GM12878 (cell line): ENCODE measurements around the gene BCL11A. TPM values are rescaled to one million over a fixed set of nuclear protein-coding genes. Genes with fewer than 3 reads are reported as not detected.

ENCODE experiments used
- ATAC-seq: fragments of 200-7000 bp; cut with Tn5 transposase; 3 replicates; pipeline ENCODE4 v1.9.1; 2020; ENCODE audit warnings: mild to moderate bottlenecking, moderate library complexity
- BruUV-seq: library from RNA; stranded (reverse); fragments of 400-500 nt; replicated peaks from 2 replicates; lab custom pipeline; 2021; lab: Mats Ljungman, UMichigan
- CTCF ChIA-PET: fragments of 300-600 bp; sonication (Branson Sonifier 250); formaldehyde crosslinking; extraction: SDS; loops from one replicate; lab custom pipeline; 2021; ENCODE audit warnings: inconsistent platforms; lab: Yijun Ruan, JAX
- POLR2A ChIA-PET: fragments of 350-600 bp; formaldehyde crosslinking; extraction: SDS; loops from one replicate; lab custom pipeline; 2021; ENCODE audit warnings: inconsistent platforms; lab: Charles Lee
- RAD21 ChIA-PET: fragments of 300-600 bp; sonication (Branson Sonifier 250); formaldehyde crosslinking; loops from one replicate; lab custom pipeline; 2023; ENCODE audit warnings: antibody characterized with exemption; ENCODE audit not compliant: unreplicated experiment; lab: Charles Lee
- SMC1A ChIA-PET: fragments of 300-600 bp; sonication (Branson Sonifier 250); formaldehyde crosslinking; loops from one replicate; lab custom pipeline; 2023; ENCODE audit not compliant: unreplicated experiment, uncharacterized antibody; lab: Charles Lee
- DNase-seq: peaks from one replicate; pipeline ENCODE4 v3.0.0-alpha.2; 2011; ENCODE audit warnings: low read depth, low spot score
- FAIRE-seq: peaks from 3 replicates; lab custom pipeline; 2011; peaks lifted over from hg19 to GRCh38; lab: Jason Lieb, UNC
- H2AFZ ChIP-seq: 2 replicates; pipeline ENCODE4 v1.6.0; 2011; ENCODE audit warnings: low read depth, low read length, control low read depth; ENCODE audit not compliant: control insufficient read depth
- H3K27ac ChIP-seq: 2 replicates; pipeline ENCODE4 v1.5.1; 2011; ENCODE audit warnings: control low read depth; ENCODE audit not compliant: control insufficient read depth, insufficient read depth
- H3K27me3 ChIP-seq, 2 experiments: replicated peaks in 1 of 2; 2 replicates each; pipeline versions ENCODE4 v1.6.0 to v1.6.1; 2011; ENCODE audit warnings: low read length in 1 of 2; ENCODE audit not compliant: control insufficient read depth in 2 of 2, insufficient read depth in 2 of 2
- H3K36me3 ChIP-seq, 2 experiments: 2 replicates each; pipeline ENCODE4 v1.5.1; 2011; ENCODE audit warnings: low read length in 1 of 2; ENCODE audit not compliant: control insufficient read depth in 2 of 2, insufficient read depth in 2 of 2
- H3K4me1 ChIP-seq: 2 replicates; pipeline ENCODE4 v1.6.1; 2011; ENCODE audit warnings: mild to moderate bottlenecking, low read length, moderate library complexity, mixed read lengths; ENCODE audit not compliant: control insufficient read depth, insufficient read depth
- H3K4me2 ChIP-seq: 2 replicates; pipeline ENCODE4 v1.6.0; 2011; ENCODE audit warnings: control low read depth; ENCODE audit not compliant: control insufficient read depth, insufficient read depth
- H3K4me3 ChIP-seq: fragments of 200-600 bp; sonication (generic); 2 replicates; pipeline ENCODE4 v1.5.1; 2016
- H3K79me2 ChIP-seq: 2 replicates; pipeline ENCODE4 v1.6.0; 2011; ENCODE audit warnings: low read length; ENCODE audit not compliant: control insufficient read depth, insufficient read depth
- H3K9ac ChIP-seq: 2 replicates; pipeline ENCODE4 v1.8.0; 2011; ENCODE audit warnings: low read length, control low read depth, mixed read lengths; ENCODE audit not compliant: control insufficient read depth, insufficient read depth
- H3K9me3 ChIP-seq: replicated peaks from 3 replicates; pipeline ENCODE4 v1.5.1; 2011; ENCODE audit warnings: mild to moderate bottlenecking, low read length; ENCODE audit not compliant: control insufficient read depth, insufficient read depth
- H4K20me1 ChIP-seq: 2 replicates; pipeline ENCODE4 v1.6.0; 2011; ENCODE audit not compliant: control insufficient read depth, insufficient read depth
- ATF7 ChIP-seq: fragments of 450-650 bp; IDR thresholded peaks from 2 replicates; pipeline ENCODE4 v1.6.1; 2016; ENCODE audit warnings: low read depth, mild to moderate bottlenecking
- CBFB ChIP-seq: IDR thresholded peaks from 2 replicates; pipeline ENCODE4 v1.6.1; 2016; ENCODE audit warnings: antibody characterized with exemption, low read depth
- CBX3 ChIP-seq: fragments of 200-600 bp; sonication (generic); IDR thresholded peaks from 2 replicates; pipeline ENCODE4 v1.6.1; 2016; ENCODE audit warnings: low read depth, borderline replicate concordance
- DPF2 ChIP-seq: fragments of 450-650 bp; IDR thresholded peaks from 2 replicates; pipeline ENCODE4 v1.6.1; 2017; ENCODE audit warnings: mild to moderate bottlenecking
- EGR1 ChIP-seq, 2 experiments: IDR thresholded peaks; 1 replicate in 1 of 2; 2 replicates in 1 of 2; pipeline ENCODE4 v1.6.1; 2011 to 2012; ENCODE audit warnings: low read depth in 2 of 2, low read length in 2 of 2, borderline replicate concordance in 1 of 2, mild to moderate bottlenecking in 1 of 2, moderate library complexity in 1 of 2
- HDAC2 ChIP-seq: fragments of 200-600 bp; sonication (generic); IDR thresholded peaks from 2 replicates; pipeline ENCODE4 v1.6.1; 2017
- HDGF ChIP-seq: fragments of 450-650 bp; IDR thresholded peaks from 2 replicates; pipeline ENCODE4 v1.6.1; 2016; ENCODE audit warnings: antibody characterized with exemption
- MEF2B ChIP-seq: fragments of 450-650 bp; IDR thresholded peaks from 2 replicates; pipeline ENCODE4 v1.6.1; 2018; ENCODE audit warnings: mild to moderate bottlenecking, moderate library complexity; ENCODE audit not compliant: partially characterized antibody, poor library complexity, severe bottlenecking
- NBN ChIP-seq: fragments of 450-650 bp; IDR thresholded peaks from 2 replicates; pipeline ENCODE4 v1.6.1; 2016
- POLR2AphosphoS5 ChIP-seq: IDR thresholded peaks from 2 replicates; pipeline ENCODE4 v1.6.1; 2011; ENCODE audit warnings: mild to moderate bottlenecking, low read length, inconsistent platforms
- RAD51 ChIP-seq: fragments of 450-650 bp; IDR thresholded peaks from 2 replicates; pipeline ENCODE4 v1.6.1; 2016; ENCODE audit warnings: moderate library complexity, mild to moderate bottlenecking, inconsistent platforms
- SMARCA5 ChIP-seq: fragments of 450-650 bp; IDR thresholded peaks from 2 replicates; pipeline ENCODE4 v1.6.1; 2017; ENCODE audit warnings: mild to moderate bottlenecking
- SUPT20H ChIP-seq: IDR thresholded peaks from 2 replicates; pipeline ENCODE4 v1.6.1; 2011; ENCODE audit warnings: low read depth, mild to moderate bottlenecking, low read length, moderate library complexity, borderline replicate concordance; ENCODE audit not compliant: control insufficient read depth
- ZNF217 ChIP-seq: fragments of 450-650 bp; IDR thresholded peaks from 2 replicates; pipeline ENCODE4 v1.6.1; 2017; ENCODE audit warnings: antibody characterized with exemption, mild to moderate bottlenecking
- ZNF592 ChIP-seq: fragments of 450-650 bp; IDR thresholded peaks from 2 replicates; pipeline ENCODE4 v1.6.1; 2017; ENCODE audit warnings: mild to moderate bottlenecking, moderate library complexity
- WGBS: methylation state at CpG from one replicate; pipeline ENCODE4 v1.1.6; 2016; ENCODE audit warnings: low lambda C conversion rate; ENCODE audit not compliant: insufficient replicate concordance, insufficient coverage; ENCODE audit errors: missing lambda C conversion rate; 5-methylcytosine and 5-hydroxymethylcytosine counted together
- in situ Hi-C: fragments of 300-500 bp; cut with MboI; formaldehyde crosslinking; loops from 9 replicates; pipeline ENCODE4 v1.14.3; 2018; ENCODE audit warnings: mixed read lengths
- intact Hi-C: fragments of 100-400 bp; cut with micrococcal nuclease; formaldehyde crosslinking; loops from one replicate; pipeline ENCODE4 v1.14.2; 2022; ENCODE audit not compliant: unreplicated experiment
- polyA plus RNA-seq, 11 experiments: library from polyadenylated mRNA; depleted of rRNA in 4 of 11; unstranded in 6 of 11; stranded (reverse) in 5 of 11; fragments of >200 nt; fragmentation: Nextera tagmentation in 4 of 11; fragmentation: Illumina TruSeq in 1 of 11; extraction: Ambion mirVana in 4 of 11; extraction: Trizol in 1 of 11; gene quantifications; 1 replicate in 1 of 11; 2 replicates in 10 of 11; pipeline versions ENCODE4 v1.2.1 to v1.2.3, GENCODE V29; 2011 to 2016; ENCODE audit warnings: inconsistent platforms in 2 of 11, missing spikeins in 2 of 11, low read depth in 1 of 11
- total RNA-seq, 4 experiments: library from RNA; depleted of rRNA in 3 of 4; stranded (reverse); fragments of >200 nt in 3 of 4; fragmentation: Illumina TruSeq in 1 of 4; extraction: Trizol in 1 of 4; gene quantifications; 2 replicates each; pipeline versions ENCODE4 v1.2.1 to v1.2.3, GENCODE V29; 2013 to 2021

Gene BCL11A
- total and polyA plus RNA-seq, 10 of the 15 experiments (the other 5 are each of a cell fraction or from before 2014, with no cell fraction given), result 7.5 to 26.6 (median 11.1) TPM; not detected in 1

- in situ Hi-C loops (no loop called here), intact Hi-C loops (no loop called here)
- peaks cover 9% of the 10 kb centered on the region for H3K4me1 ChIP-seq
- no peak overlapping the region for H3K9ac ChIP-seq
- CTCF ChIA-PET, result interaction anchor here (0.8 kb wide), 1 partner anchor 22 kb away, joined by 3 read pairs; no protein-coding TSS in a partner anchor
- no TSS peak for BruUV-seq
- no peak for ATAC-seq
- RAD21 ChIA-PET, result no interaction called here
- peaks cover 0 to 4% of the 10 kb centered on the region in 2 experiments; a peak in 1 of 4 replicates for H3K36me3 ChIP-seq
- peaks cover 0 to 3% of the 10 kb centered on the region in 2 experiments; a peak in 2 of 4 replicates for H3K27me3 ChIP-seq
- POLR2A ChIA-PET, result no interaction called here
- peaks cover 91% of the 10 kb centered on the region for H3K79me2 ChIP-seq
- TF ChIP-seq DPF2 (no peak), NBN (no peak)
- no peaks in the 10 kb centered on the region for H4K20me1 ChIP-seq
- no peaks in the 10 kb centered on the region for H3K9me3 ChIP-seq
- no peak overlapping the region for H3K27ac ChIP-seq
- no peak overlapping the region for H2AFZ ChIP-seq
- no peak overlapping the region for H3K4me3 ChIP-seq
- 90% methylated on average over 9 of the region's 9 CpGs for WGBS
- no peak for DNase-seq
- no peak overlapping the region for H3K4me2 ChIP-seq
- SMC1A ChIA-PET, result interaction anchor here (0.7 to 0.8 kb wide), 2 partner anchors 22 to 1056 kb away, joined by 3 read pairs; no protein-coding TSS in a partner anchor
- no peak for FAIRE-seq
Observed at GRCh38 chr2:60538101-60538500, 15.4 kb downstream of the BCL11A start.

GRCh38 chr2:60536746-60537145 is 16.7 kb downstream of the BCL11A start:
- BruUV-seq, result no TSS peak
- peak overlapping the region; percentile 61; the same call in 1 of the 2 replicates for H3K4me2 ChIP-seq
- H2AFZ ChIP-seq, result no peak overlapping the region
- peaks cover 0 to 3% of the 10 kb centered on the region in 2 experiments; a peak in 2 of 4 replicates for H3K27me3 ChIP-seq
- ChIA-PET SMC1A (interaction anchor here (1.1 kb wide), 1 partner anchor 36 kb away, joined by 3 read pairs; no protein-coding TSS in a partner anchor), CTCF (interaction anchor here (1.2 kb wide), 1 partner anchor 9 kb away, joined by 3 read pairs; no protein-coding TSS in a partner anchor), RAD21 (no interaction called here), POLR2A (no interaction called here)
- in situ Hi-C loops, result no loop called here
- ATAC-seq (no peak), FAIRE-seq (no peak), DNase-seq (no peak)
- H3K4me1 ChIP-seq, result peaks cover 11% of the 10 kb centered on the region
- WGBS, result 94% methylated on average over 1 of the region's 1 CpG
- no peak overlapping the region for H3K9ac ChIP-seq
- H3K4me3 ChIP-seq, result peak overlapping the region; percentile 11; the same call in 1 of the 2 replicates
- H3K36me3 ChIP-seq, result no peaks in the 10 kb centered on the region; a peak in 1 of 4 replicates
- H3K27ac ChIP-seq, result peak overlapping the region; percentile 49; the same call in 1 of the 2 replicates
- H3K9me3 ChIP-seq, result no peaks in the 10 kb centered on the region
- H4K20me1 ChIP-seq, result no peaks in the 10 kb centered on the region
- intact Hi-C loops, result loop anchor here (1.0 kb wide), 1 partner anchor 97 kb away; no protein-coding TSS in a partner anchor
- peaks cover 93% of the 10 kb centered on the region for H3K79me2 ChIP-seq
- TF ChIP-seq HDGF (no peak), ATF7 (no peak), ZNF217 (no peak), EGR1 (IDR thresholded peaks at IDR 0.05; ENCODE audit: borderline replicate concordance in 1 of 2, low read depth in 2 of 2, low read length in 2 of 2) (no peak), ZNF592 (no peak), CBX3 (no peak), MEF2B (no peak), SUPT20H (no peak), SMARCA5 (no peak), CBFB (no peak), RAD51 (no peak), POLR2AphosphoS5 (no peak), HDAC2 (no peak)
